Fibroblast of lung (primary cell): ENCODE results near the gene CELSR2. TPM values are rescaled to one million over a fixed set of nuclear protein-coding genes. Genes with fewer than 3 reads are reported as not detected.
A peak's percentile ranks its signal among the peaks of the same experiment; 100 is the strongest.

Experiments used
- DNase-seq, 2 donors: peaks; one replicate each; pipeline versions ENCODE4 v3.0.0 to v3.0.0-alpha.2; 2010; ENCODE audit warnings: low read depth in 2 of 2
- H2AFZ ChIP-seq: 2 replicates; pipeline ENCODE4 v1.5.1; 2012; ENCODE audit warnings: low read length, control low read depth, inconsistent platforms
- H3K27ac ChIP-seq: 2 replicates; pipeline ENCODE4 v1.5.1; 2011; ENCODE audit warnings: low read length, control low read depth; ENCODE audit not compliant: insufficient read depth
- H3K27me3 ChIP-seq: 2 replicates; pipeline ENCODE4 v1.5.1; 2011; ENCODE audit warnings: mild to moderate bottlenecking, low read length; ENCODE audit not compliant: control insufficient read depth, insufficient read depth
- H3K36me3 ChIP-seq: 2 replicates; pipeline ENCODE4 v1.5.1; 2011; ENCODE audit warnings: low read length; ENCODE audit not compliant: control insufficient read depth, insufficient read depth
- H3K4me1 ChIP-seq: 2 replicates; pipeline ENCODE4 v1.5.1; 2011; ENCODE audit warnings: low read length; ENCODE audit not compliant: control insufficient read depth, insufficient read depth; ENCODE audit errors: extremely low read depth
- H3K4me2 ChIP-seq: 2 replicates; pipeline ENCODE4 v1.5.1; 2011; ENCODE audit warnings: low read length, control low read depth; ENCODE audit not compliant: insufficient read depth; ENCODE audit errors: extremely low read depth
- H3K4me3 ChIP-seq, 4 experiments: fragments of 200-600 bp in 1 of 4; sonication (generic) in 1 of 4; replicated peaks in 1 of 4; 2 replicates each; pipeline ENCODE4 v1.5.1; 2011 to 2016; ENCODE audit warnings: low read length in 4 of 4, low read depth in 3 of 4, mild to moderate bottlenecking in 3 of 4, control low read depth in 2 of 4, inconsistent platforms in 1 of 4, mixed read lengths in 1 of 4; ENCODE audit not compliant: insufficient read depth in 1 of 4; ENCODE audit errors: control extremely low read depth in 1 of 4
- H3K79me2 ChIP-seq: 2 replicates; pipeline ENCODE4 v1.5.1; 2012; ENCODE audit warnings: mild to moderate bottlenecking, low read length, inconsistent platforms; ENCODE audit not compliant: control insufficient read depth, insufficient read depth
- H3K9ac ChIP-seq: 2 replicates; pipeline ENCODE4 v1.5.1; 2011; ENCODE audit warnings: mild to moderate bottlenecking, low read length, control low read depth; ENCODE audit not compliant: insufficient read depth
- H3K9me3 ChIP-seq: 2 replicates; pipeline ENCODE4 v1.5.1; 2012; ENCODE audit warnings: low read depth, low read length; ENCODE audit not compliant: control insufficient read depth, insufficient read depth
- H4K20me1 ChIP-seq: 2 replicates; pipeline ENCODE4 v1.5.1; 2011; ENCODE audit warnings: low read length; ENCODE audit not compliant: control insufficient read depth, insufficient read depth; ENCODE audit errors: extremely low read depth
- CTCF ChIP-seq, 2 donors: IDR thresholded peaks in 1 of 2; conservative IDR thresholded peaks in 1 of 2; 1 replicate in 1 of 2; 2 replicates in 1 of 2; pipeline ENCODE4 v1.5.1; 2011 to 2012; ENCODE audit warnings: low read length in 2 of 2, control low read depth in 1 of 2, inconsistent platforms in 1 of 2, low read depth in 1 of 2, mild to moderate bottlenecking in 1 of 2
- EZH2 ChIP-seq: IDR thresholded peaks from 2 replicates; pipeline ENCODE4 v1.5.1; 2012; ENCODE audit warnings: low read length, control low read depth, mild to moderate bottlenecking; ENCODE audit errors: missing control alignments
- polyA plus RNA-seq, 2 donors: library from polyadenylated mRNA; depleted of rRNA in 1 of 2; stranded (reverse) in 1 of 2; unstranded in 1 of 2; fragments of >200 nt; gene quantifications; 2 replicates each; pipeline ENCODE4 v1.2.1, GENCODE V29; 2011 to 2012; ENCODE audit warnings: missing spikeins in 1 of 2
- total RNA-seq: library from RNA; depleted of rRNA; stranded (reverse); fragments of >200 nt; gene quantifications from 2 replicates; pipeline ENCODE4 v1.2.1, GENCODE V29; 2014

Gene CELSR2
- total and polyA plus RNA-seq, 2 donors (not counting 1 experiment from before 2014, with no cell fraction given), result 0.67 to 3.5 TPM

- Histone ChIP-seq H3K4me2 (no peak overlapping the region), H2AFZ (peak overlapping the region; percentile 30), H3K79me2 (no peaks in the 10 kb centered on the region), H3K4me3 (no peak overlapping the region), H3K27me3 (no peaks in the 10 kb centered on the region), H3K27ac (no peak overlapping the region), H4K20me1 (no peaks in the 10 kb centered on the region), H3K36me3 (no peaks in the 10 kb centered on the region), H3K4me1 (peaks cover 5% of the 10 kb centered on the region), H3K9ac (peak overlapping the region; percentile 16), H3K9me3 (no peaks in the 10 kb centered on the region)
- TF ChIP-seq EZH2 (no peak), CTCF (conservative IDR thresholded peaks at IDR 0.05 in 1 of 2, IDR thresholded peaks at IDR 0.05 in 1 of 2; ENCODE audit: low read depth in 1 of 2, low read length in 2 of 2) (no peak)
- peak in 1 of 2 donors; percentile 48 for DNase-seq
Observed at GRCh38 chr1:109253803-109254620, 4.7 kb downstream of the CELSR2 start.

GRCh38 chr1:109254621-109255096 is 5.3 kb downstream of the CELSR2 start:
- H2AFZ ChIP-seq, result no peak overlapping the region
- H3K4me3 ChIP-seq, result no peak overlapping the region
- H3K27ac ChIP-seq, result no peak overlapping the region
- DNase-seq, result no peak
- H3K9ac ChIP-seq, result no peak overlapping the region
- no peaks in the 10 kb centered on the region for H3K27me3 ChIP-seq
- H3K4me2 ChIP-seq, result no peak overlapping the region
- no peaks in the 10 kb centered on the region for H3K36me3 ChIP-seq
- no peak for TF ChIP-seq EZH2
- no peak for TF ChIP-seq CTCF (conservative IDR thresholded peaks at IDR 0.05 in 1 of 2, IDR thresholded peaks at IDR 0.05 in 1 of 2; ENCODE audit: low read depth in 1 of 2, low read length in 2 of 2)
- H3K4me1 ChIP-seq, result peaks cover 5% of the 10 kb centered on the region
- H3K9me3 ChIP-seq, result no peaks in the 10 kb centered on the region
- H3K79me2 ChIP-seq, result no peaks in the 10 kb centered on the region
- H4K20me1 ChIP-seq, result no peaks in the 10 kb centered on the region

- DNase-seq, result no peak
- H3K9ac ChIP-seq, result no peak overlapping the region
- no peak overlapping the region for H2AFZ ChIP-seq
- H3K4me2 ChIP-seq, result no peak overlapping the region
- H3K79me2 ChIP-seq, result no peaks in the 10 kb centered on the region
- H3K27me3 ChIP-seq, result no peaks in the 10 kb centered on the region
- H4K20me1 ChIP-seq, result no peaks in the 10 kb centered on the region
- no peak for TF ChIP-seq EZH2
- TF ChIP-seq CTCF (conservative IDR thresholded peaks at IDR 0.05 in 1 of 2, IDR thresholded peaks at IDR 0.05 in 1 of 2; ENCODE audit: low read depth in 1 of 2, low read length in 2 of 2), result no peak
- H3K4me1 ChIP-seq, result peaks cover 5% of the 10 kb centered on the region
- no peaks in the 10 kb centered on the region for H3K36me3 ChIP-seq
- H3K27ac ChIP-seq, result no peak overlapping the region
- no peak overlapping the region for H3K4me3 ChIP-seq
- H3K9me3 ChIP-seq, result no peaks in the 10 kb centered on the region
Observed at GRCh38 chr1:109255097-109255651, 5.8 kb downstream of the CELSR2 start.
